HepG2 (cell line): ENCODE data around the gene CIART. TPM values are rescaled to one million over a fixed set of nuclear protein-coding genes. Genes with fewer than 3 reads are reported as not detected.

Experiments
- BRCA1 ChIP-seq: sonication (generic); formaldehyde crosslinking; IDR thresholded peaks from 2 replicates; pipeline ENCODE4 v1.4.0; 2020; ENCODE audit warnings: missing genetic modification reagents
- HES4 ChIP-seq: sonication (generic); formaldehyde crosslinking; IDR thresholded peaks from 2 replicates; pipeline ENCODE4 v1.9.0; 2021; ENCODE audit warnings: mild to moderate bottlenecking, missing genetic modification reagents, borderline replicate concordance
- HMG20B ChIP-seq: conservative IDR thresholded peaks from 2 replicates; pipeline ENCODE4 v1.6.1; 2016; ENCODE audit warnings: missing genetic modification reagents, missing compliant biosample characterization
- JUN ChIP-seq: sonication (generic); formaldehyde crosslinking; IDR thresholded peaks from 2 replicates; pipeline ENCODE4 v1.4.0; 2020; ENCODE audit warnings: mild to moderate bottlenecking, missing genetic modification reagents
- KLF15 ChIP-seq: sonication (generic); formaldehyde crosslinking; IDR thresholded peaks from 2 replicates; pipeline ENCODE4 v1.8.1; 2023; ENCODE audit warnings: borderline replicate concordance, mild to moderate bottlenecking, inconsistent platforms, missing genetic modification reagents, mixed read lengths
- MEF2D ChIP-seq: sonication (generic); formaldehyde crosslinking; IDR thresholded peaks from 2 replicates; pipeline ENCODE4 v1.5.1; 2020; ENCODE audit warnings: mild to moderate bottlenecking, missing genetic modification reagents
- MYC ChIP-seq: sonication (generic); formaldehyde crosslinking; IDR thresholded peaks from 2 replicates; pipeline ENCODE4 v1.9.0; 2021; ENCODE audit warnings: missing genetic modification reagents, borderline replicate concordance
- MZF1 ChIP-seq: sonication (generic); formaldehyde crosslinking; IDR thresholded peaks from 2 replicates; pipeline ENCODE4 v1.8.1; 2023; ENCODE audit warnings: mild to moderate bottlenecking, missing genetic modification reagents, borderline replicate concordance
- NFRKB ChIP-seq: fragments of 450-650 bp; IDR thresholded peaks from 2 replicates; pipeline ENCODE4 v1.6.1; 2017
- PLRG1 ChIP-seq: fragments of 450-650 bp; conservative IDR thresholded peaks from 2 replicates; pipeline ENCODE4 v1.6.1; 2016
- REL ChIP-seq: sonication (generic); formaldehyde crosslinking; conservative IDR thresholded peaks from 2 replicates; pipeline ENCODE4 v1.8.0; 2022; ENCODE audit warnings: mild to moderate bottlenecking, missing genetic modification reagents, moderate library complexity
- RFX5 ChIP-seq: IDR thresholded peaks from 2 replicates; pipeline ENCODE4 v1.6.1; 2011; ENCODE audit warnings: low read depth, low read length, improper control_type of control experiment
- RFXANK ChIP-seq: IDR thresholded peaks from 2 replicates; pipeline ENCODE4 v1.6.1; 2016
- YEATS4 ChIP-seq: sonication (generic); formaldehyde crosslinking; IDR thresholded peaks from 2 replicates; pipeline ENCODE4 v1.4.0; 2020; ENCODE audit warnings: missing genetic modification reagents, borderline replicate concordance
- ZBTB1 ChIP-seq: sonication (generic); formaldehyde crosslinking; IDR thresholded peaks from 2 replicates; pipeline ENCODE4 v1.4.0; 2020; ENCODE audit warnings: missing genetic modification reagents, borderline replicate concordance
- ZNF136 ChIP-seq: sonication (generic); formaldehyde crosslinking; IDR thresholded peaks from 2 replicates; pipeline ENCODE4 v1.8.1; 2022; ENCODE audit warnings: low read depth, mild to moderate bottlenecking, moderate library complexity, missing genetic modification reagents
- ZNF207 ChIP-seq: fragments of 450-650 bp; IDR thresholded peaks from 2 replicates; pipeline ENCODE4 v1.6.1; 2016; ENCODE audit warnings: antibody characterized with exemption, borderline replicate concordance
- ZNF296 ChIP-seq: sonication (generic); formaldehyde crosslinking; conservative IDR thresholded peaks from 2 replicates; pipeline ENCODE4 v1.5.0; 2020; ENCODE audit warnings: mild to moderate bottlenecking, missing genetic modification reagents
- ZNF430 ChIP-seq: sonication (generic); formaldehyde crosslinking; IDR thresholded peaks from 2 replicates; pipeline ENCODE4 v1.9.0; 2021; ENCODE audit warnings: mild to moderate bottlenecking, missing genetic modification reagents
- ZNF431 ChIP-seq: sonication (generic); formaldehyde crosslinking; IDR thresholded peaks from 2 replicates; pipeline ENCODE4 v1.9.0; 2022; ENCODE audit warnings: missing genetic modification reagents, low read depth, mild to moderate bottlenecking, borderline replicate concordance
- ZNF83 ChIP-seq: sonication (generic); formaldehyde crosslinking; IDR thresholded peaks from 2 replicates; pipeline ENCODE4 v1.4.0; 2020; ENCODE audit warnings: missing genetic modification reagents, mild to moderate bottlenecking, borderline replicate concordance
- polyA plus RNA-seq, 8 experiments: library from polyadenylated mRNA; depleted of rRNA in 3 of 8; stranded (reverse) in 7 of 8; unstranded in 1 of 8; fragments of >200 nt; fragmentation: Illumina TruSeq in 4 of 8; extraction: Trizol in 4 of 8; gene quantifications; 2 replicates each; pipeline versions ENCODE4 v1.2.1 to v1.2.3, GENCODE V29; 2011 to 2016; ENCODE audit warnings: low read depth in 4 of 8, missing spikeins in 1 of 8, mixed read lengths in 1 of 8; ENCODE audit not compliant: insufficient read depth in 1 of 8
- total RNA-seq, 5 experiments: library from RNA; depleted of rRNA; stranded (reverse); fragments of >200 nt; fragmentation: Illumina TruSeq; extraction: Trizol; gene quantifications; 2 replicates each; pipeline ENCODE4 v1.2.3, GENCODE V29; 2016; ENCODE audit warnings: low read depth in 1 of 5
- TF ChIP-seq, protein P1 (sequence below): sonication (generic); formaldehyde crosslinking; IDR thresholded peaks from 2 replicates; pipeline ENCODE4 v1.4.0; 2020; ENCODE audit warnings: mild to moderate bottlenecking, missing genetic modification reagents
- TF ChIP-seq, protein P2 (sequence below): sonication (generic); formaldehyde crosslinking; IDR thresholded peaks from 2 replicates; pipeline ENCODE4 v1.4.0; 2020; ENCODE audit warnings: mild to moderate bottlenecking, missing genetic modification reagents
- TF ChIP-seq, protein P3 (sequence below): IDR thresholded peaks from 2 replicates; pipeline ENCODE4 v1.6.1; 2016; ENCODE audit warnings: mild to moderate bottlenecking

CIART gene
- total and polyA plus RNA-seq, 2 of the 13 experiments (the other 11 are each of a cell fraction or from before 2014, with no cell fraction given): 0.58 TPM; not detected in 1

DNA sequence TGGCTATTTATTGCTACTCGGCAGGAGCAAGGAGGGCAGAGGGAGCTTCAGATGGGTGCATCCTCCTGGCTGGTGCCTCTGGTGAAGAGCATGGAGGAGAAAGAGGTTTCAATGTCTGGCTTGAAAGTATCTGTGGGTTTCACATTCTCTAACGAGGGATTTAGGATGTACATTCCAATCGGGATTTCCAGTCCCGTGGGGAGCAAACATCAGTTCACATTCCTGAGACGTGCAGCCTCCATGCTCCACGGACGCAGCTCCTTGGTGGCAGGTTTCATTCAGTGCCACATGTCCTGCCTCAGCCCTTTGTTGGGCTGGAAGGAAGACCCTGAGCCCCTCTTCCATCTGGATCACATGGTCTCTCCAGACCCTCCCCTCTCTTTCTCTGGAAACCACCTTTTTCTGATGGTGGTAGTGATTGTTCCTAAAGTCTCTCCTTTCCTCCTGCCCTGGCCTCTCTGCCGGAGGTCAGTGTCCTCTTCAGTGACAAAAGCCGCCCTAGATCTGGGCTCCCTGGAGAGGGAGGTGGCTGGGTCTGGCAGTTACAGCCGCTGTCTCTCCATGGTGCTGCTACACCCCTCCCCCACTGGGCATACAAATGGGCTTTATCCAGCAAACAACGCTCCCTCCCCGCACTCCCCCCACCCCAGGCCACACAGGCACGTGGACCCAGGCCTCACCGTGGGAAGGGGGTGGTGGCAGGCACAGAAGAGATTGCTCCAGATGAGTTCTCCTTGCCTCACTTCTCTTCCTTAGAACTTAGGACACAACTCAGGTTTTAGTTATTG, 25.6 kb upstream of the CIART start (continued):
- TF ChIP-seq, protein P1, sequence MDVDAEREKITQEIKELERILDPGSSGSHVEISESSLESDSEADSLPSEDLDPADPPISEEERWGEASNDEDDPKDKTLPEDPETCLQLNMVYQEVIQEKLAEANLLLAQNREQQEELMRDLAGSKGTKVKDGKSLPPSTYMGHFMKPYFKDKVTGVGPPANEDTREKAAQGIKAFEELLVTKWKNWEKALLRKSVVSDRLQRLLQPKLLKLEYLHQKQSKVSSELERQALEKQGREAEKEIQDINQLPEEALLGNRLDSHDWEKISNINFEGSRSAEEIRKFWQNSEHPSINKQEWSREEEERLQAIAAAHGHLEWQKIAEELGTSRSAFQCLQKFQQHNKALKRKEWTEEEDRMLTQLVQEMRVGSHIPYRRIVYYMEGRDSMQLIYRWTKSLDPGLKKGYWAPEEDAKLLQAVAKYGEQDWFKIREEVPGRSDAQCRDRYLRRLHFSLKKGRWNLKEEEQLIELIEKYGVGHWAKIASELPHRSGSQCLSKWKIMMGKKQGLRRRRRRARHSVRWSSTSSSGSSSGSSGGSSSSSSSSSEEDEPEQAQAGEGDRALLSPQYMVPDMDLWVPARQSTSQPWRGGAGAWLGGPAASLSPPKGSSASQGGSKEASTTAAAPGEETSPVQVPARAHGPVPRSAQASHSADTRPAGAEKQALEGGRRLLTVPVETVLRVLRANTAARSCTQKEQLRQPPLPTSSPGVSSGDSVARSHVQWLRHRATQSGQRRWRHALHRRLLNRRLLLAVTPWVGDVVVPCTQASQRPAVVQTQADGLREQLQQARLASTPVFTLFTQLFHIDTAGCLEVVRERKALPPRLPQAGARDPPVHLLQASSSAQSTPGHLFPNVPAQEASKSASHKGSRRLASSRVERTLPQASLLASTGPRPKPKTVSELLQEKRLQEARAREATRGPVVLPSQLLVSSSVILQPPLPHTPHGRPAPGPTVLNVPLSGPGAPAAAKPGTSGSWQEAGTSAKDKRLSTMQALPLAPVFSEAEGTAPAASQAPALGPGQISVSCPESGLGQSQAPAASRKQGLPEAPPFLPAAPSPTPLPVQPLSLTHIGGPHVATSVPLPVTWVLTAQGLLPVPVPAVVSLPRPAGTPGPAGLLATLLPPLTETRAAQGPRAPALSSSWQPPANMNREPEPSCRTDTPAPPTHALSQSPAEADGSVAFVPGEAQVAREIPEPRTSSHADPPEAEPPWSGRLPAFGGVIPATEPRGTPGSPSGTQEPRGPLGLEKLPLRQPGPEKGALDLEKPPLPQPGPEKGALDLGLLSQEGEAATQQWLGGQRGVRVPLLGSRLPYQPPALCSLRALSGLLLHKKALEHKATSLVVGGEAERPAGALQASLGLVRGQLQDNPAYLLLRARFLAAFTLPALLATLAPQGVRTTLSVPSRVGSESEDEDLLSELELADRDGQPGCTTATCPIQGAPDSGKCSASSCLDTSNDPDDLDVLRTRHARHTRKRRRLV (CRISPR knock-in tag): no peak
- TF ChIP-seq MYC (CRISPR knock-in tag) (peak; percentile 80; the same call in 1 of the 2 replicates), BRCA1 (CRISPR knock-in tag) (no peak), ZBTB1 (no peak), HMG20B (no peak), MEF2D (CRISPR knock-in tag) (no peak), JUN (CRISPR knock-in tag) (no peak), RFX5 (no peak), ZNF136 (CRISPR knock-in tag) (no peak), MZF1 (CRISPR knock-in tag) (no peak), KLF15 (CRISPR knock-in tag) (no peak), NFRKB (no peak), YEATS4 (CRISPR knock-in tag) (0 out of 2 replicates have a peak, but pooled peaks have one; percentile 15), ZNF431 (CRISPR knock-in tag) (no peak), HES4 (CRISPR knock-in tag) (no peak; the same call in 1 of the 2 replicates), REL (CRISPR knock-in tag) (no peak), ZNF207 (no peak), ZNF296 (CRISPR knock-in tag) (no peak), ZNF83 (CRISPR knock-in tag) (no peak), PLRG1 (no peak), RFXANK (CRISPR knock-in tag) (no peak), ZNF430 (CRISPR knock-in tag) (no peak)
- TF ChIP-seq, protein P2, sequence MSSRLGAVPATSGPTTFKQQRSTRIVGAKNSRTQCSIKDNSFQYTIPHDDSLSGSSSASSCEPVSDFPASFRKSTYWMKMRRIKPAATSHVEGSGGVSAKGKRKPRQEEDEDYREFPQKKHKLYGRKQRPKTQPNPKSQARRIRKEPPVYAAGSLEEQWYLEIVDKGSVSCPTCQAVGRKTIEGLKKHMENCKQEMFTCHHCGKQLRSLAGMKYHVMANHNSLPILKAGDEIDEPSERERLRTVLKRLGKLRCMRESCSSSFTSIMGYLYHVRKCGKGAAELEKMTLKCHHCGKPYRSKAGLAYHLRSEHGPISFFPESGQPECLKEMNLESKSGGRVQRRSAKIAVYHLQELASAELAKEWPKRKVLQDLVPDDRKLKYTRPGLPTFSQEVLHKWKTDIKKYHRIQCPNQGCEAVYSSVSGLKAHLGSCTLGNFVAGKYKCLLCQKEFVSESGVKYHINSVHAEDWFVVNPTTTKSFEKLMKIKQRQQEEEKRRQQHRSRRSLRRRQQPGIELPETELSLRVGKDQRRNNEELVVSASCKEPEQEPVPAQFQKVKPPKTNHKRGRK (CRISPR knock-in tag): no peak
- TF ChIP-seq, protein P3, sequence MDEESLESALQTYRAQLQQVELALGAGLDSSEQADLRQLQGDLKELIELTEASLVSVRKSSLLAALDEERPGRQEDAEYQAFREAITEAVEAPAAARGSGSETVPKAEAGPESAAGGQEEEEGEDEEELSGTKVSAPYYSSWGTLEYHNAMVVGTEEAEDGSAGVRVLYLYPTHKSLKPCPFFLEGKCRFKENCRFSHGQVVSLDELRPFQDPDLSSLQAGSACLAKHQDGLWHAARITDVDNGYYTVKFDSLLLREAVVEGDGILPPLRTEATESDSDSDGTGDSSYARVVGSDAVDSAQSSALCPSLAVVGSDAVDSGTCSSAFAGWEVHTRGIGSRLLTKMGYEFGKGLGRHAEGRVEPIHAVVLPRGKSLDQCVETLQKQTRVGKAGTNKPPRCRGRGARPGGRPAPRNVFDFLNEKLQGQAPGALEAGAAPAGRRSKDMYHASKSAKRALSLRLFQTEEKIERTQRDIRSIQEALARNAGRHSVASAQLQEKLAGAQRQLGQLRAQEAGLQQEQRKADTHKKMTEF (CRISPR knock-in tag): no peak
